OCI-LY7 (cell line): Measurements from ENCODE around the gene FBXO11.

ENCODE experiments used
- EZH2phosphoT487 ChIP-seq: fragments of 200-600 bp; sonication (generic); IDR thresholded peaks from 2 replicates; pipeline ENCODE4 v1.6.1; 2018; ENCODE audit warnings: low read depth, borderline replicate concordance, mild to moderate bottlenecking, mixed run types, antibody characterized with exemption, low read length, moderate library complexity, mixed read lengths
- TF ChIP-seq, protein P1 (sequence below): fragments of 200-600 bp; sonication (generic); conservative IDR thresholded peaks from 2 replicates; pipeline ENCODE4 v1.5.1; 2014; ENCODE audit warnings: mild to moderate bottlenecking, antibody characterized with exemption, low read length, moderate library complexity, mixed read lengths

DNA sequence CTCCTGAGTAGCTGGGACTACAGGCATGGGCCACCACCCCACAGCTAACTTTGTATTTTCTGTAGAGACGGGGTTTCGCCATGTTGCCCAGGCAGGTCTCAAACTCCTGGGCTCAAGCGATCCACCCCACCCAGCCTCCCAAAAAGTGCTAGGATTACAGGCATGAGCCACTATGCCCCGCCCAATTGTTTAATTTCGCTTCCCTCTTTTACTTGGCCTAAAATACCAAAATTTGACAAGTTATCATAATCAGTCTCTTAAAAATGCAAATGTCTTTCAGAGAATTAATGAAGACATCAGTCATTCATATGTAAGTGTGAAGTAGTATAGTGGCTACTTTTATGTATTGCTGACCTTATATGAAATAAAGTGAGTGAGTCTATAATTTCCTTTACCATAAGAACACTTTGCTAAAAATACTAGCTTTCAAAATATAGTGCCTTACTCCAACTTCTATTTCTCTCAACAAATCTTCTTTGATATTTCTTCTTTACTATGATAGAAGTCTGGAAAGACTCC lies 9.8 kb downstream of the FBXO11 start:
- TF ChIP-seq, protein P1, sequence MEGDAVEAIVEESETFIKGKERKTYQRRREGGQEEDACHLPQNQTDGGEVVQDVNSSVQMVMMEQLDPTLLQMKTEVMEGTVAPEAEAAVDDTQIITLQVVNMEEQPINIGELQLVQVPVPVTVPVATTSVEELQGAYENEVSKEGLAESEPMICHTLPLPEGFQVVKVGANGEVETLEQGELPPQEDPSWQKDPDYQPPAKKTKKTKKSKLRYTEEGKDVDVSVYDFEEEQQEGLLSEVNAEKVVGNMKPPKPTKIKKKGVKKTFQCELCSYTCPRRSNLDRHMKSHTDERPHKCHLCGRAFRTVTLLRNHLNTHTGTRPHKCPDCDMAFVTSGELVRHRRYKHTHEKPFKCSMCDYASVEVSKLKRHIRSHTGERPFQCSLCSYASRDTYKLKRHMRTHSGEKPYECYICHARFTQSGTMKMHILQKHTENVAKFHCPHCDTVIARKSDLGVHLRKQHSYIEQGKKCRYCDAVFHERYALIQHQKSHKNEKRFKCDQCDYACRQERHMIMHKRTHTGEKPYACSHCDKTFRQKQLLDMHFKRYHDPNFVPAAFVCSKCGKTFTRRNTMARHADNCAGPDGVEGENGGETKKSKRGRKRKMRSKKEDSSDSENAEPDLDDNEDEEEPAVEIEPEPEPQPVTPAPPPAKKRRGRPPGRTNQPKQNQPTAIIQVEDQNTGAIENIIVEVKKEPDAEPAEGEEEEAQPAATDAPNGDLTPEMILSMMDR = no peak
- no peak for TF ChIP-seq EZH2phosphoT487
